Psoas muscle (tissue), 8 donors: ENCODE measurements around the gene EXOC2. TPM values are rescaled to one million over a fixed set of nuclear protein-coding genes. Genes with fewer than 3 reads are reported as not detected.

ENCODE experiments used
- ATAC-seq, 4 donors: fragments of 200-7000 bp; cut with Tn5 transposase; one replicate each; pipeline ENCODE4 v1.9.1; 2020; ENCODE audit warnings: moderate library complexity in 3 of 4, mild to moderate bottlenecking in 2 of 4
- DNase-seq, 2 donors: peaks; one replicate each; pipeline ENCODE4 v3.0.0-alpha.2; 2020
- H3K27ac ChIP-seq: fragments of 200-600 bp; one replicate; pipeline ENCODE4 v1.8.0; 2022
- H3K27me3 ChIP-seq, 3 donors: fragments of 200-600 bp in 1 of 3; one replicate each; pipeline versions ENCODE4 v1.6.1 to v1.8.0; 2013 to 2022; ENCODE audit warnings: low read length in 2 of 3, mild to moderate bottlenecking in 2 of 3, moderate library complexity in 1 of 3; ENCODE audit not compliant: insufficient read depth in 3 of 3
- H3K36me3 ChIP-seq, 2 donors: fragments of 200-600 bp in 1 of 2; one replicate each; pipeline versions ENCODE4 v1.6.1 to v1.8.0; 2013 to 2022; ENCODE audit warnings: low read depth in 1 of 2, mild to moderate bottlenecking in 1 of 2, moderate library complexity in 1 of 2; ENCODE audit not compliant: insufficient read depth in 1 of 2
- H3K4me1 ChIP-seq: fragments of 200-600 bp; one replicate; pipeline ENCODE4 v1.8.0; 2022
- H3K4me3 ChIP-seq: fragments of 200-600 bp; one replicate; pipeline ENCODE4 v1.8.0; 2022; ENCODE audit warnings: mild to moderate bottlenecking
- H3K9me3 ChIP-seq: fragments of 200-600 bp; one replicate; pipeline ENCODE4 v1.8.0; 2022
- WGBS, 3 donors: extraction: QIAGEN DNeasy Blood & Tissue Kit; methylation state at CpG; one replicate each; pipeline versions ENCODE4 v1.1.6 to v1.1.7; 2013; 5-methylcytosine and 5-hydroxymethylcytosine counted together
- intact Hi-C, 2 donors: fragments of 100-400 bp; cut with DNase I; formaldehyde crosslinking; loops; one replicate each; pipeline versions ENCODE4 v1.11.0 to v1.14.2; 2022
- polyA plus RNA-seq, 3 donors: library from polyadenylated mRNA; stranded (reverse); fragments of 200-250 nt; gene quantifications; one replicate each; pipeline ENCODE4 v1.2.3, GENCODE V29; 2013
- total RNA-seq, 4 donors: library from RNA; stranded (reverse); fragmentation: NEBNext Ultra II Directional in 2 of 4; extraction: Animal tissue kit (Norgen Biotek cat#: 25700) in 2 of 4; gene quantifications; one replicate each; pipeline versions ENCODE4 v1.2.1 to v1.2.4, GENCODE V29; 2021 to 2023
- TF ChIP-seq, protein P1 (sequence below): fragments of 200-600 bp; IDR thresholded peaks from one replicate; pipeline ENCODE4 v1.8.0; 2022; ENCODE audit warnings: antibody characterized with exemption
- donor health status: healthy with polysubstance abuse.
- donor health status: DM: no; HTN: no; CAD: no; lungs with moderate emphysema.
- donor health status: Bipolar disorder and iron deficiency.
- donor health status: healthy.
- donor health status: DM: yes; HTN: yes; CAD: no.
- donor health status: DM: no; HTN: no; CAD: no.
- donor health status: DM: no; HTN: no; CAD: no.
- donor health status: DM: yes; HTN: yes; CAD: no.

The EXOC2 gene
- total and polyA plus RNA-seq, 7 donors, result 5.7 to 15.9 (median 8.0) TPM

DNA sequence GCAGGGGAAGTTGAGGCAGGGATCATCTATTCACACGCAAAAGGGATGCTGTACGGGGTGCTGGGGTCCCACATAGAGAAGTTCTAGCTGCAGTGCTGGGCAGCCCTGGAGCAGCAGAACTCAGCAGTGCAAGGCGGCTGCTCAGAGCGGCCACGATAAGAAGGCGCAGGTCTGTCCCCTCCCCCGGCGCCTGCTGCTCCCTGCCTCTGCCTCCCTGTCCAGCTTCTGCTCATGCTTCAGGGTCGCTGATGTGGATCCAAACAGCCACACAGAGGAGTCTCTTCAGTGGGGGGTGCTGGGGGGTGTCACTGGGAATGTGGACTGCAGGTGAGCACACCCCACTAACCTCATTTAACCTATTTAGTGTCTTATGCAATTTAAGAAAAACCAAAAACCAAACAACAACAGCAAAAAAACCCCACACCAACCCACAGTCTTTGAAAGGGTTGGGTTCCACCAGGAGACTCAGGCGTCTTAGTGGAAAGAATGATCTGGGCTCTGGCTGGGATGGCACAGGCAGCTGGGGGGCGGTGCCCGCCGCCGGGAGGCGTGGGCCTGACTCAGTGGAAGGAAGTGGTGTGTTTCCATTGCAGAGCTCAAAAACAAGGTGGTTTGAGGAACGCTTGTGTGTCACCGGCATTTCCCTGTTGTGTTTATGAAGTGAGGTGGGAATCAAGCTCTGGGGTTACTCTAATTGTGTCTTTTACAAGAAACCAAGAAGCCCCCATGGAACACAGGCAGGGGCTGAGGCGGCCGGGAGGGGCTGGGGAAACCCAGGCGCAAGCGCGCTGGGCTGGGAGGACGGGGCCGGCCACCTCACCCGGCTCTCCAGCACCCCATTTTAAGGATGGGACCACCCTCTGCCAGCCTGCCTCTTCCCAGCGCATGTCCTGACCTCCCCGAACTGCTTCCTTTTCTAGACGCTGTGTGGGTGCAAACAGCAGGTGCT lies 246.2 kb downstream of the EXOC2 start:
- intact Hi-C loops, result no loop called here
- 80 to 87% (median 82%) methylated on average over 27 to 28 of the region's 28 CpGs for WGBS, 3 donors
- H3K36me3 ChIP-seq, result no peaks in the 10 kb centered on the region
- H3K4me3 ChIP-seq, result no peak overlapping the region
- ATAC-seq, result no peak
- DNase-seq, result no peak
- TF ChIP-seq, protein P1, sequence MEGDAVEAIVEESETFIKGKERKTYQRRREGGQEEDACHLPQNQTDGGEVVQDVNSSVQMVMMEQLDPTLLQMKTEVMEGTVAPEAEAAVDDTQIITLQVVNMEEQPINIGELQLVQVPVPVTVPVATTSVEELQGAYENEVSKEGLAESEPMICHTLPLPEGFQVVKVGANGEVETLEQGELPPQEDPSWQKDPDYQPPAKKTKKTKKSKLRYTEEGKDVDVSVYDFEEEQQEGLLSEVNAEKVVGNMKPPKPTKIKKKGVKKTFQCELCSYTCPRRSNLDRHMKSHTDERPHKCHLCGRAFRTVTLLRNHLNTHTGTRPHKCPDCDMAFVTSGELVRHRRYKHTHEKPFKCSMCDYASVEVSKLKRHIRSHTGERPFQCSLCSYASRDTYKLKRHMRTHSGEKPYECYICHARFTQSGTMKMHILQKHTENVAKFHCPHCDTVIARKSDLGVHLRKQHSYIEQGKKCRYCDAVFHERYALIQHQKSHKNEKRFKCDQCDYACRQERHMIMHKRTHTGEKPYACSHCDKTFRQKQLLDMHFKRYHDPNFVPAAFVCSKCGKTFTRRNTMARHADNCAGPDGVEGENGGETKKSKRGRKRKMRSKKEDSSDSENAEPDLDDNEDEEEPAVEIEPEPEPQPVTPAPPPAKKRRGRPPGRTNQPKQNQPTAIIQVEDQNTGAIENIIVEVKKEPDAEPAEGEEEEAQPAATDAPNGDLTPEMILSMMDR, result no peak
- no peaks in the 10 kb centered on the region for H3K4me1 ChIP-seq
- peaks cover 0 to 4% (median 3%) of the 10 kb centered on the region in 3 donors for H3K27me3 ChIP-seq
- no peak overlapping the region for H3K27ac ChIP-seq
- no peaks in the 10 kb centered on the region for H3K9me3 ChIP-seq

DNA sequence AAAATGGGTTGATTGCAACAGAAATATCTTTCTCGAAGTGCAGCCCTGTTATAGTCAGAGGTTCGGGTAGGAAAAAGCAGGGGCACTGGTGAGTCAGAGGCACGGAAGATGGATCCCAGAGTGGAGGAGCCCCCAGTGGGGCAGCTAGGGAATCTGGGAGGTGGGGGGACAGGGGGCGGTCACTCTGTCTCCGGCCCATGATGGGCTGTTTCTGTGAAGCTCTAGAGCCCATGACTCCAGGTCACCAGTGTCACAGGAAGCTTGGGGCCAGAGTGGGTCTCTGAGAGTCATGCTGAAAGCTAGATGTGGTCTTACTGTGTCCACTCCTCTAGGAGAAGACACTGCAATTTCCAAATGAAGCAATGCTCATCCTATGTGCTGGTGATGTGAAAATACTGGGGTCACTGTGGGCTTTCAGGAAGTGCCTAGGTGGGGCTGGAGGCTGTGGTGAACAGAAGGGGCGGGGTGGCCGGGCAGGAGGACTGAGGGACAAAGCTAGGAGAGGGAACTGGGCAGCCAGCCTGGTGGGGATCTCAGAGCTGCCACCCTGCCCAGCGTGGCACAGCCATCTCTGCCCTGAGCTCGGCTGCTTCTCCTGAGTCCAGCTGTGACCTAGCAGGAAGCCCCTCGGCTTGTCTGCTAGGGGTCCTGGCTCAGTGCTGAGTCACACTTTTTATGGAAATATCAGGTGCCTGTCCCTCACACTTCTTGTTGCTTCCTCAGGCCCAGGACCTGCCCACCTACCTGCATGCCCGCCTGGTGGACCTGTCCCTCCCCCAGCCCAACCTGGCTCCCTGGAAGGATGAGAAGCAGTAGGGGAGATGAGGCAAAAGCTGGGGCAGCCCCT lies 247.1 kb downstream of the EXOC2 start:
- Histone ChIP-seq H3K36me3 (no peaks in the 10 kb centered on the region), H3K9me3 (no peaks in the 10 kb centered on the region), H3K27ac (no peak overlapping the region), H3K27me3 (peaks cover 0 to 2% (median 0%) of the 10 kb centered on the region in 3 donors), H3K4me3 (no peak overlapping the region), H3K4me1 (no peaks in the 10 kb centered on the region)
- intact Hi-C loops, result no loop called here
- 70 to 85% (median 77%) methylated on average over 11 of the region's 11 CpGs for WGBS, 3 donors
- DNase-seq (no peak), ATAC-seq (no peak)
- TF ChIP-seq, protein P1, result no peak

DNA sequence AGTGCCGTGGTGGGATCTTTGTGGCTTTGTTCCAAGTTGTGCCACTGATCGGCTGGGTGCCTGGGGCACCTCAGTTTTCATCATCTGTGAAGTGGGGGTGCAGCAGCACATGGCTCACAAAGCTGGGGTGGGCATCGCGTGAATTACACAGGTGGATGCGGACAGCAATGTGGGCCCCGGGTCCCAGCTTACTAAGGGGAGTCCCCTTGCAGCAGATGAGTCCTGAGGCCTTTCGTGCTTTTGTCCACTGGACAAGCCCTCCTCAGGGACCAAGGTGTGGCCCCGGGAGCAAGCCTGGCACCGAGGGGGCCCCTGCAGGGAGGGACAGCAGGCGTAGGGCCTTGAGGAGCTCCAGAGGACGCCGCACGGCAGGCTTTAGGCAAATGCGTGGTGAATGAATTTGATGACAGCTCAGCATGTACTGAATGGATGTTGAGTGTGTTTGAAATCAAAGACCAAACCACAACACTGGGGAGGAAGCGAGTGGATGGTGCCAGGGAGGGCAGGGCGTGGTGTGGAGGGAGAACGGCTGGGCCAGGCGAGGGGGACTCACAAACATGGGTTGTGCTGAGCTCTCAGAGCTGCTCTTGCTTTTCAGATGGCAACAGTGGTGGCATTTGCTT lies 248.2 kb downstream of the EXOC2 start:
- intact Hi-C loops, result no loop called here
- no peaks in the 10 kb centered on the region for H3K36me3 ChIP-seq
- TF ChIP-seq, protein P1, result no peak
- DNase-seq (no peak), ATAC-seq (no peak)
- no peaks in the 10 kb centered on the region for H3K9me3 ChIP-seq
- no peak overlapping the region for H3K4me3 ChIP-seq
- 65 to 74% (median 66%) methylated on average over 18 of the region's 18 CpGs for WGBS, 3 donors
- H3K4me1 ChIP-seq, result no peaks in the 10 kb centered on the region
- H3K27me3 ChIP-seq, result peaks cover 0 to 2% (median 0%) of the 10 kb centered on the region in 3 donors
- H3K27ac ChIP-seq, result no peak overlapping the region

DNA sequence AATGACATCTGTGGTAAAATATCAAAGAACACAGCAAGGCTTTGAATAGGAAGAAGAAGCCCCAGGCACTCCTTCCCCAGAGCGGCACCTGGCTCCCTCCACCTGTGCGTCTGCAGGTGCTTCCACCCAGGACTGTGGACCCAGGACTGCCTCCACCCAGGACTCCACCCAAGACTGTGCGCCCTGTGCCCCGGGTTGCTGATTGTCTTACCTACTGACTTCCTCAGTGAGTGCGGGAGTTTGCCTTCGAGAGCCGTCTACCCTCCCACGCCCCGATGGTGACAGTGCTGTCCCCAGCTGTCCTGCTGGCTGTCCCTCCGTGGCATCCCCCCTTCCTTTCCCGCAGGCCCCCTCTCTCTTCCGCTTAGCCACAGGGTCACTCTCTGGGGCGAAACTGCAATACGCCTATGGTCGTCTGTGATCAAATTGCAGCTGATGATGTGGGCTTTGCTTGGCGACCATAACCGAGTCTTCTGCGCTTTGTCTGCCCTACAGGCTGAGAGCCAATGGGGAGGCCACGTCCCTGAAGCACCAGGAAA lies 249.2 kb downstream of the EXOC2 start:
- 58 to 66% (median 61%) methylated on average over 19 of the region's 19 CpGs for WGBS, 3 donors
- H3K36me3 ChIP-seq, result no peaks in the 10 kb centered on the region
- no peaks in the 10 kb centered on the region for H3K4me1 ChIP-seq
- no peak overlapping the region for H3K27ac ChIP-seq
- intact Hi-C loops, result no loop called here
- TF ChIP-seq, protein P1, result no peak
- H3K4me3 ChIP-seq, result no peak overlapping the region
- ATAC-seq, result no peak
- H3K27me3 ChIP-seq, result no peaks in the 10 kb centered on the region
- H3K9me3 ChIP-seq, result no peaks in the 10 kb centered on the region
- DNase-seq, result no peak
